Middle frontal gyrus (tissue), 1 donor: ENCODE results near the gene ARMC9.

Source experiments
- DNase-seq: peaks from one replicate; pipeline ENCODE4 v3.0.0-alpha.2; 2015; ENCODE audit warnings: low spot score; ENCODE audit errors: extremely low spot score

The ARMC9 gene

GRCh38 chr2:231306791-231307393 lies 108.5 kb downstream of the ARMC9 start:
- no peak for DNase-seq

- no peak for DNase-seq
Measured at GRCh38 chr2:231308219-231308618, 109.8 kb downstream of the ARMC9 start.

GRCh38 chr2:231308631-231309428 lies 110.4 kb downstream of the ARMC9 start:
- DNase-seq: no peak

GRCh38 chr2:231312066-231312465 lies 113.6 kb downstream of the ARMC9 start:
- no peak for DNase-seq

- no peak for DNase-seq
Measured at GRCh38 chr2:231315896-231316295, 117.5 kb downstream of the ARMC9 start.

- DNase-seq: no peak
Measured at GRCh38 chr2:231317579-231317978, 119.1 kb downstream of the ARMC9 start.

- no peak for DNase-seq
Measured at GRCh38 chr2:231318436-231318835, 120.0 kb downstream of the ARMC9 start.

- DNase-seq: no peak
Measured at GRCh38 chr2:231318954-231319353, 120.5 kb downstream of the ARMC9 start.

GRCh38 chr2:231319867-231320266 lies 121.4 kb downstream of the ARMC9 start:
- DNase-seq: no peak

- DNase-seq: no peak
Measured at GRCh38 chr2:231321021-231321420, 122.6 kb downstream of the ARMC9 start.

- no peak for DNase-seq
Measured at GRCh38 chr2:231321556-231322334, 123.3 kb downstream of the ARMC9 start.

GRCh38 chr2:231323316-231323715 lies 124.9 kb downstream of the ARMC9 start:
- no peak for DNase-seq

GRCh38 chr2:231325826-231326225 lies 127.4 kb downstream of the ARMC9 start:
- DNase-seq: no peak

- DNase-seq: no peak
Measured at GRCh38 chr2:231326404-231326803, 128.0 kb downstream of the ARMC9 start.

- DNase-seq: no peak
Measured at GRCh38 chr2:231330311-231330710, 131.9 kb downstream of the ARMC9 start.

GRCh38 chr2:231331533-231331932 lies 133.1 kb downstream of the ARMC9 start:
- DNase-seq: no peak

GRCh38 chr2:231332388-231332787 lies 134.0 kb downstream of the ARMC9 start:
- no peak for DNase-seq

GRCh38 chr2:231332872-231333500 lies 134.6 kb downstream of the ARMC9 start:
- DNase-seq: no peak

- DNase-seq: no peak
Measured at GRCh38 chr2:231334179-231334930, 135.9 kb downstream of the ARMC9 start.

- no peak for DNase-seq
Measured at GRCh38 chr2:231334981-231335380, 136.6 kb downstream of the ARMC9 start.

- DNase-seq: no peak
Measured at GRCh38 chr2:231335591-231335990, 137.2 kb downstream of the ARMC9 start.
